Thyroid gland (tissue), 4 donors: ENCODE results near the gene CISTR.

Source experiments
- CTCF ChIP-seq, 6 experiments: fragments of 200-600 bp in 3 of 6; fragments of 450-650 bp in 3 of 6; sonication (generic) in 3 of 6; IDR thresholded peaks; one replicate each; pipeline ENCODE4 v1.5.1; 2016 to 2019; ENCODE audit warnings: antibody characterized with exemption in 6 of 6, mild to moderate bottlenecking in 2 of 6, inconsistent platforms in 1 of 6, moderate library complexity in 1 of 6
- POLR2A ChIP-seq, 2 donors: fragments of 450-650 bp; IDR thresholded peaks; one replicate each; pipeline ENCODE4 v1.6.1; 2017; ENCODE audit warnings: antibody characterized with exemption in 2 of 2, mild to moderate bottlenecking in 2 of 2, moderate library complexity in 1 of 2

- no peak for TF ChIP-seq CTCF (IDR thresholded peaks at IDR 0.05)
- no peak for TF ChIP-seq POLR2A (IDR thresholded peaks at IDR 0.05)
Measured at GRCh38 chr12:53738406-53739213, 13.2 kb downstream of the CISTR start.
